ENCODE results near the gene BCAS4.
"Not testable (repeated sequence)": the region's sequence is repeated elsewhere in the genome, so short reads cannot be mapped to it uniquely, and the experiment has no call there.

Gene BCAS4

DNA sequence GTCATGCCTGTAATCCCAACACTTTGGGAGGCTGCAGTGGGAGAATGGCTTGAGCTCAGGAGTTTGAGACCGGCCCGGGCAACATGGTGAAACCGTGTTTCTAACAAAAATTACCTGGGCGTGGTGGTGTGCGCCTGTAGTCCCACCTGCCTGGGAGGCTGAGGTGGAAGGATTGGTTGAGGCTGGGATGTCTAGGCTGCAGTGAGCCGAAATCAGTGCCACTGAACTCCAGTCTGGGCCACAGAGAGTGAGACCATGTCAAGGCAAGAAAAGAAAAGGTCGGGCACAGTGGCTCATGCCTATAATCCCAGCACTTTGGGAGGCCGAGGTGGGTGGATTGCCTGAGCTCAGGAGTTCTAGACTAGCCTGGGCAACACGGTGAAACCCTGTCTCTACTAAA is 8.2 kb upstream of the BCAS4 start:
- no peak overlapping the region for H3K27ac ChIP-seq (ENCODE audit: low read depth in 2 of 2, low read length in 2 of 2)
- H3K4me3 ChIP-seq (ENCODE audit: low read length in 2 of 2) = no peak overlapping the region
- no peak overlapping the region for H3K9ac ChIP-seq (ENCODE audit: low read depth in 1 of 2, low read length in 2 of 2)
- H3K9me3 ChIP-seq (ENCODE audit: control insufficient read depth in 2 of 2, low read length in 2 of 2) = no peaks in the 10 kb centered on the region
- H3K36me3 ChIP-seq (ENCODE audit: control insufficient read depth in 2 of 2, insufficient read depth in 2 of 2, low read length in 2 of 2) = no peaks in the 10 kb centered on the region
- H3K27me3 ChIP-seq (ENCODE audit: control insufficient read depth in 2 of 2, insufficient read depth in 2 of 2, low read length in 2 of 2) = no peaks in the 10 kb centered on the region
- peaks cover 13 to 15% of the 10 kb centered on the region in 2 donors for H3K4me1 ChIP-seq (ENCODE audit: control insufficient read depth in 2 of 2, insufficient read depth in 2 of 2, low read length in 2 of 2)

DNA sequence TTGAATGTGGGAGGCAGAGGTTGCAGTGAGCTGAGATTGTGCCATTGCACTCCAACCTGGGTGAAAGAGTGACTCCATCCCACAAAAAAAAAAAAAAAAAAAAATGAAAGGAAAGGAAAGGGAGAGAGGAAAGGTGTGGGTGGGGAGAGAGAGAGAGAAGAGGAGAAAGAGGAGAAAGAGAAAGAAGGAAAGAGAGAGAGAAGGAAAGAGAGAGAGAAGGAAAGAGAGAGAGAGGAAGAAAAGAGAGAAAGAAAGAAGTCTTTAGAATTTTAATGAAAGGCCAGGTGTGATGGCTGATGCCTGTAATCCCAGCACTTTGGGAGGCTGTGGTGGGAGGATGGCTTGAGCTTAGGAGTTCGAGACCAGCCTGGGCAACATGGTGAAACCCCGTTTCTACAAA is 7.7 kb upstream of the BCAS4 start:
- Histone ChIP-seq H3K9ac (ENCODE audit: low read depth in 1 of 2, low read length in 2 of 2) (no peak overlapping the region), H3K36me3 (ENCODE audit: control insufficient read depth in 2 of 2, insufficient read depth in 2 of 2, low read length in 2 of 2) (no peaks in the 10 kb centered on the region), H3K4me3 (ENCODE audit: low read length in 2 of 2) (no peak overlapping the region), H3K4me1 (ENCODE audit: control insufficient read depth in 2 of 2, insufficient read depth in 2 of 2, low read length in 2 of 2) (peaks cover 13 to 15% of the 10 kb centered on the region in 2 donors), H3K27me3 (ENCODE audit: control insufficient read depth in 2 of 2, insufficient read depth in 2 of 2, low read length in 2 of 2) (no peaks in the 10 kb centered on the region), H3K9me3 (ENCODE audit: control insufficient read depth in 2 of 2, low read length in 2 of 2) (no peaks in the 10 kb centered on the region), H3K27ac (ENCODE audit: low read depth in 2 of 2, low read length in 2 of 2) (no peak overlapping the region)

DNA sequence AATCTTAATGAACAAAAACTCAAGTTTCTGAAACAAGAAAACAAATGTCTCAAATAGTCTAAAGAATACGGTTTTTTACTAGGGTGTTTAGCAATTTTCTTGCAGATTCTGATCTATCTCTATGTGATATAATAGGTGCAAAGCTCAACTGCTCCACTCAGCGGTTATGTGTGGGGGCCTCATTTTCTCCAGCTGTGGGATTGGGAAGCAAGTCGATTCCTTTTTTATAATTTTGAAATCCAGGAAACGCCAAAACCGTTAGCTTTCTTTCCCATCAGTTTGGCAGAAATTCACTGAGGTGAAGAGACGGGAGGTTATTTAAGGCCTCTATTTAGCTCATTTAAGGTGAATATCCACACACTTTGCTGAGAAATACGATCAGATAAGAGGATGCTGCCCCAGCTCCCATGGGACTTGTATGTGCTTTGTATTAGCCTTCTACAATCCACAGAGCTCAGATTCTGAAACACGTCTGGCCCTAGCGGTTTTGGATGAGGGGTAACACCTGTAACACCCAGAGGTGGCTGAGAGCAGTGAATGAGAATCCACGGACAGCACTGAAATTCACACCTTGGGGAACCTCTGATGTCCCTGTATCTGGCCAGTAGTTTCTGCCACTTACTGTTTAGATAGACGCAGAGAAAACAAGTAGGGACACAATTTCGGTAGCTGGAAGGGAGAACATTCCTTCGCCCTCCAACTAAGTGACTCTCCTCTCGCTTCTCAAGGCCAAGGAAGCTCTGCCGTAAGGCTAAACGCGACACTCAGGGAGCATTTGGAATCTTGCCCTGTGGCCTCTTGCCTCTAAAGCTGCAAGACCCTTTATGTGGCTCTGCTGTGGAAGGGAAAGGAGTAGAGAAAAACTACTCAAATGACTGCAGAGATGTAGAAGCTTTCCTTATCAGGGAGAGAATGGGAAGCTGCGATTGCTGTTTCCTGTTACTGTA is 6.5 kb upstream of the BCAS4 start:
- peaks cover 13 to 15% of the 10 kb centered on the region in 2 donors for H3K4me1 ChIP-seq (ENCODE audit: control insufficient read depth in 2 of 2, insufficient read depth in 2 of 2, low read length in 2 of 2)
- H3K27ac ChIP-seq (ENCODE audit: low read depth in 2 of 2, low read length in 2 of 2) = no peak overlapping the region
- H3K9ac ChIP-seq (ENCODE audit: low read depth in 1 of 2, low read length in 2 of 2) = no peak overlapping the region
- H3K36me3 ChIP-seq (ENCODE audit: control insufficient read depth in 2 of 2, insufficient read depth in 2 of 2, low read length in 2 of 2) = no peaks in the 10 kb centered on the region
- no peaks in the 10 kb centered on the region for H3K27me3 ChIP-seq (ENCODE audit: control insufficient read depth in 2 of 2, insufficient read depth in 2 of 2, low read length in 2 of 2)
- no peaks in the 10 kb centered on the region for H3K9me3 ChIP-seq (ENCODE audit: control insufficient read depth in 2 of 2, low read length in 2 of 2)
- H3K4me3 ChIP-seq (ENCODE audit: low read length in 2 of 2) = no peak overlapping the region

DNA sequence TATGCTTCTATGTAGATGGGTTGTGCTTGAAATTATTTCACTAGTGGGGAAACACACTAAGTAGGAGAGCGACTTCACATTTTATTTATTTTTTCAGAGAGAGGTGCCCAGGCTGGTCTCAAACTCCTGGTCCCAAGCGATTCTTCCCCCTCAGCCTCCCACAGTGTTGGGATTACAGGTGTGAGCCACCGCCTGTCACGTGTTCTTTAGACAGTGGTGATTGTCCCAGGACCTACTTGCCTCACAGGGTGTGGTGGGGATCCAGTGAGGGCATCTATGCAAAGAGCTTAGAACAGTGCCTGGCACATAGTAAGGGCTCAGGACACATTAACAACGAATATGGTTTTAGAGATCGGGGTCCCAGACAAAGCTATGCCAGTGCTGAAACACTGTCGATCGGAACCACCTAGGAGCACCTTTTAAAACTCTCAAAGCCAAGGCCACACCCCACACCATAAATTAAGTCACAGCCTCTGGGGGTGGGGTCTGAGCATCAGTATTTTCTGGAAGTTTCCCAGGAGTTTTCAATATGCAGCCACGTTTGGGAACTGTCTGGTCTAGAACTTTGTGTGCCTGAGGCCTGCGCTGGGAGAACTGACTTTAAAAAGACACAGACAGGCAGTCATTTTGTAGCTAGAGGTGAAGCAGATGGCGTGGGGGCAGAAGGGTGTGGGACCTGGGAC is 4.8 kb upstream of the BCAS4 start:
- Histone ChIP-seq H3K9me3 (ENCODE audit: control insufficient read depth in 2 of 2, low read length in 2 of 2) (no peaks in the 10 kb centered on the region), H3K36me3 (ENCODE audit: control insufficient read depth in 2 of 2, insufficient read depth in 2 of 2, low read length in 2 of 2) (no peaks in the 10 kb centered on the region), H3K27ac (ENCODE audit: low read depth in 2 of 2, low read length in 2 of 2) (peak overlapping the region; percentile 72 to 73), H3K27me3 (ENCODE audit: control insufficient read depth in 2 of 2, insufficient read depth in 2 of 2, low read length in 2 of 2) (no peaks in the 10 kb centered on the region), H3K9ac (ENCODE audit: low read depth in 1 of 2, low read length in 2 of 2) (peak overlapping the region in 1 of 2 donors; percentile 59), H3K4me1 (ENCODE audit: control insufficient read depth in 2 of 2, insufficient read depth in 2 of 2, low read length in 2 of 2) (peaks cover 16 to 18% of the 10 kb centered on the region in 2 donors), H3K4me3 (ENCODE audit: low read length in 2 of 2) (no peak overlapping the region)

DNA sequence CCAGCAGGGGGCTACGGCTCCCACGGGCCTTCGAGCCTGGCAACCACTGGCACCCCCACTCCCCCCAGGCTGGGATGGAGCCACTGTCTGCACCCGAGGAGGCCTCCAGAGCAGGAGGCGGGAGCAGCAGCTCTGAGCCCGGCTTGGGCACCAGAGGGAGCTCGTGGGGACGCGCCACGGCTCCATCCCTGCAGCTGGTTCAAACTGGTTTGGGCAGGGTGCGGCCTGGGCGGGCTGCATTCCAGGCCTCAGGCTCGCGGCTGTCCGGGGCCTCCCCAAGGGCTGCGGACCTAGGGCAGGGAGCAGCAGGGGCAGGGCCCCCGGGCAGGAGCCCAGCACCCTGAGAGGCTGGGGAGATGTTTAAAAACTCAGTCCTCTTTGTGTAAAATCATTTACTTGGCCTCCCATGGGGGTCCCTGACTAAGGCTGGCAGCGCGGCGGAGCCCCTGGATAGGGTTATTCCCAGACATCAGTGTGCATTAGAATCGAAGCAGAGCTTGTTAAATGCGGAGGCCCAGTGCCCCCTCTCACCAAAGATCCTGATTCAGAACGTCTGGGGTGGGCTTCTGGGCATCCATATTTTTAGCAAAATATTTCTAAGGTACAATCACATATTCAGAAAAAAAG is 4.1 kb upstream of the BCAS4 start:
- H3K4me1 ChIP-seq (ENCODE audit: control insufficient read depth in 2 of 2, insufficient read depth in 2 of 2, low read length in 2 of 2) = peaks cover 19 to 20% of the 10 kb centered on the region in 2 donors
- H3K27me3 ChIP-seq (ENCODE audit: control insufficient read depth in 2 of 2, insufficient read depth in 2 of 2, low read length in 2 of 2) = no peaks in the 10 kb centered on the region
- no peaks in the 10 kb centered on the region for H3K9me3 ChIP-seq (ENCODE audit: control insufficient read depth in 2 of 2, low read length in 2 of 2)
- H3K9ac ChIP-seq (ENCODE audit: low read depth in 1 of 2, low read length in 2 of 2) = peak overlapping the region; percentile 59 to 70
- peak overlapping the region; percentile 72 to 73 for H3K27ac ChIP-seq (ENCODE audit: low read depth in 2 of 2, low read length in 2 of 2)
- no peaks in the 10 kb centered on the region for H3K36me3 ChIP-seq (ENCODE audit: control insufficient read depth in 2 of 2, insufficient read depth in 2 of 2, low read length in 2 of 2)
- peak overlapping the region in 1 of 2 donors; percentile 54 for H3K4me3 ChIP-seq (ENCODE audit: low read length in 2 of 2)

DNA sequence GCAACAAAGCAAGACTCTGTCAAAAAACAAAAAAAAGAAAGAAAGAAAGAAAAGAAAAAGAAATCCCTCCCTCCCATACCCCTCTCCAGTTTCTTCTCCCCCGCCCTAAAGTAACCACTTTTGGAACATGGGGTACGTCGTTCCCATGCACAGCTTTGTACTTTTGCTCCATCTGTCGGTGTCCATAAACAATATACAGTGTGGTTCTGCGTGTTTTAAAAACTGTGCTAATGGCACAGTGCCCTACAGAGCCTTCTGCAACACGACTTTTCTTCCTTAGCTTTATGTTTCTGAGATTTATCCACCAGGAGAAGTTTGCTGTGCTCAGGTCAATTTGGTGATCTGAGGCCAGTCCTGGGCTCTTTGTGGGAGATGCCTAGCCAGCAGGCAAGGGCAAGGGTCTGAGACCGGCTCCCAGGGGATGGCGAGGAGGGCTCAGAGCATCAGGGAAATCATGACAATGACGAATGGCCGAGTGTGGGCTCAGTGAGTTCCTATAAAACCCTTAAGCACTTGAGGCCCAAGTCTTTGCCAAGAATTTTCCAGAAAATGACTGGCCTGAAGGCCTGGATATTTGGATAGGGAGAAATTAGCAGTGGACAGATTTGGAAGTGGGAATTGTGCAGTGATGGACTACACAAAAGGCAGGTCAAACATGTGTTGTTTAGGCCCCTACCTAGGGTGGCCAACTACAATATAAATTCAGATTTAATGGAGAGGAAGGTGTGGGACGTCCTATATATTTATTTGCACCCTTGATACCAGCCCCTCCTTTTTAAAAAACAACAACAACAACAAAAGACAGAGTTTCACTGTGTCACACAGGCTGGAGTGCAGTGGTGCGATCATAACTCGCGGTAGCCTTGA is 1.9 kb upstream of the BCAS4 start:
- Histone ChIP-seq H3K9me3 (ENCODE audit: control insufficient read depth in 2 of 2, low read length in 2 of 2) (no peaks in the 10 kb centered on the region), H3K4me1 (ENCODE audit: control insufficient read depth in 2 of 2, insufficient read depth in 2 of 2, low read length in 2 of 2) (peaks cover 19 to 21% of the 10 kb centered on the region in 2 donors), H3K27ac (ENCODE audit: low read depth in 2 of 2, low read length in 2 of 2) (peak overlapping the region in 1 of 2 donors; percentile 32), H3K4me3 (ENCODE audit: low read length in 2 of 2) (no peak overlapping the region), H3K36me3 (ENCODE audit: control insufficient read depth in 2 of 2, insufficient read depth in 2 of 2, low read length in 2 of 2) (no peaks in the 10 kb centered on the region), H3K9ac (ENCODE audit: low read depth in 1 of 2, low read length in 2 of 2) (no peak overlapping the region), H3K27me3 (ENCODE audit: control insufficient read depth in 2 of 2, insufficient read depth in 2 of 2, low read length in 2 of 2) (no peaks in the 10 kb centered on the region)

DNA sequence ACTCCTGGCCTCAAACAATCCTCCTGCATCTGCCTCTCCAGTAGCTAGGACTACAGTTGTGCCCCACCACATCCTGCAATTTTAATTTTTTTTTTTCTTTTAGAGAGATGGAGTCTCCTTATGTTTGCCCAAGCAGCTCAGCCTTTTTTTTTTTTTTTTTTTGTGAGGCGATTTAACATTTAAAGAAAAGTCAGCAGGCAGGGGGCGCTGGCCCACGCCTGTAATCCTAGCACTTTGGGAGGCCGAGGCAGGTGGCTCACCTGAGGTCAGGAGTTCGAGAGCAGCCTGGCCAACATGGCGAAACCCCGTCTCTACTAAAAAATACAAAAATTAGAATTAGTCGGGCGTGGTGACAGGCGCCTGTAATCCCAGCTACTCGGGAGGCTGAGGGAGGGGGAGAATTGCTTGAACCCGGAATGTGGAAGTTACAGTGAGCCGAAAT is 1.3 kb upstream of the BCAS4 start:
- not testable (repeated sequence) for H3K27me3 ChIP-seq (ENCODE audit: control insufficient read depth in 2 of 2, insufficient read depth in 2 of 2, low read length in 2 of 2); H3K36me3 ChIP-seq (ENCODE audit: control insufficient read depth in 2 of 2, insufficient read depth in 2 of 2, low read length in 2 of 2); H3K4me3 ChIP-seq (ENCODE audit: low read length in 2 of 2); H3K9ac ChIP-seq (ENCODE audit: low read depth in 1 of 2, low read length in 2 of 2); H3K9me3 ChIP-seq (ENCODE audit: control insufficient read depth in 2 of 2, low read length in 2 of 2); H3K27ac ChIP-seq (ENCODE audit: low read depth in 2 of 2, low read length in 2 of 2)
- H3K4me1 ChIP-seq (ENCODE audit: control insufficient read depth in 2 of 2, insufficient read depth in 2 of 2, low read length in 2 of 2) = peaks cover 19 to 21% of the 10 kb centered on the region in 2 donors

DNA sequence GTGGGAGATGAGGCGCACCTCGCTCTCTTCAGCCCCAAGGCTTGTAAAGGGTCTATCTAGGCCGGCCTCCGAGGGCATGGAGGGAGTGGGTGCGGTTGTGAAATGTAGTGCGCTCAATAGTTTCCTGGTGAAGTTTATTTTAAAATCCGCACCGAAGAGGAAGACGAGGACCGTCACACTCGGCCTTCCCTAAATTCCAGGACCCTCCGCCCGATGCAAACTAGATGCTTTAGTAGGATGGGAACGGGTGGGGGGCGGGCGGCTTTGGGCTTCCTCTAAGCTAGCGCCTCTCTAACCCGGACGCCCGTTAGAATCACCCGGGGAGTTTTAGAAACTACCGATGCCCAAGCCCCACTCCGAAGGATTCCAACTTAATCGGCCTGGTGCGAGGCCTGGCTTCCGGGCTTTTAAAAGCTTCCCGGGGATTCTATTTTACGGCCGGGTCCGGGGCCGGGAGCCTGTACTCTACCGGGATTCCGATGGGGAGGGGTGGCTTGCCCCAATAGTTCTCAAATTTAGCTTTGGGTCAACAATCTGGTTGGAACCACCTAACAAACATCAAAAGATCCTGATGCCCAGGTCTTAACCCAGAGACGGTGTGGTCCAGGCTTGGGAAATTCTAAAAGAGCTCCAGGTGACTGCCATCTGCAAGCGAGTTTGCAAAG is 548 bp upstream of the BCAS4 start:
- Histone ChIP-seq H3K36me3 (ENCODE audit: control insufficient read depth in 2 of 2, insufficient read depth in 2 of 2, low read length in 2 of 2) (no peaks in the 10 kb centered on the region), H3K4me3 (ENCODE audit: low read length in 2 of 2) (peak overlapping the region; percentile 10 to 64), H3K27ac (ENCODE audit: low read depth in 2 of 2, low read length in 2 of 2) (no peak overlapping the region), H3K4me1 (ENCODE audit: control insufficient read depth in 2 of 2, insufficient read depth in 2 of 2, low read length in 2 of 2) (peaks cover 19 to 21% of the 10 kb centered on the region in 2 donors), H3K9ac (ENCODE audit: low read depth in 1 of 2, low read length in 2 of 2) (peak overlapping the region; percentile 24 to 31), H3K27me3 (ENCODE audit: control insufficient read depth in 2 of 2, insufficient read depth in 2 of 2, low read length in 2 of 2) (no peaks in the 10 kb centered on the region), H3K9me3 (ENCODE audit: control insufficient read depth in 2 of 2, low read length in 2 of 2) (no peaks in the 10 kb centered on the region)

DNA sequence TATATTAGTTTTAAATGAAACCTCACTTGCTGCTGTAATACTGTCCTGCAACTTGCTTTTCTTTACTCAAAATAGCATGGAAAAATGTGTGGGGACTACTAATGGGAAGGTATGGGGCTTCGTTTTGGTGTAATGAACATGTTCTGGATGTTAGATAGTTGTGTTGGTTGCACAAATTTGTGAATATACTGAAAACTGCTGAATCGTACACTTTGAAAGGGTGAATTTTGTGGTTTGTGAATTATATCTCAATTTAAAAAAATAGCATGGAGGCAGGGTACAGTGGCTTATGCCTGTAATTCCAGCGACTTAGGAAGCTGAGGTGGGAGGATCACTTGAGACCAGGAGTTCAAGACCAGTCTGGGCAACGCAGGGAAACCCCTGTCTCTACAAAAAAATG is 2.3 kb downstream of the BCAS4 start:
- no peaks in the 10 kb centered on the region for H3K9me3 ChIP-seq (ENCODE audit: control insufficient read depth in 2 of 2, low read length in 2 of 2)
- no peak overlapping the region for H3K9ac ChIP-seq (ENCODE audit: low read depth in 1 of 2, low read length in 2 of 2)
- H3K27me3 ChIP-seq (ENCODE audit: control insufficient read depth in 2 of 2, insufficient read depth in 2 of 2, low read length in 2 of 2) = no peaks in the 10 kb centered on the region
- H3K4me1 ChIP-seq (ENCODE audit: control insufficient read depth in 2 of 2, insufficient read depth in 2 of 2, low read length in 2 of 2) = peaks cover 5 to 6% of the 10 kb centered on the region in 2 donors
- no peak overlapping the region for H3K4me3 ChIP-seq (ENCODE audit: low read length in 2 of 2)
- no peak overlapping the region for H3K27ac ChIP-seq (ENCODE audit: low read depth in 2 of 2, low read length in 2 of 2)
- H3K36me3 ChIP-seq (ENCODE audit: control insufficient read depth in 2 of 2, insufficient read depth in 2 of 2, low read length in 2 of 2) = no peaks in the 10 kb centered on the region
